Muscle of leg (tissue), 11 donors: Measurements from ENCODE around the gene TBC1D14. TPM values are rescaled to one million over a fixed set of nuclear protein-coding genes. Genes with fewer than 3 reads are reported as not detected.

Source experiments
- DNase-seq: peaks from one replicate; pipeline ENCODE4 v3.0.0; 2013
- H3K27ac ChIP-seq: one replicate; pipeline ENCODE4 v1.5.1; 2013; ENCODE audit warnings: mild to moderate bottlenecking, low read length, control low read depth
- H3K27me3 ChIP-seq: one replicate; pipeline ENCODE4 v1.6.1; 2013; ENCODE audit warnings: low read length; ENCODE audit not compliant: control insufficient read depth, insufficient read depth
- H3K36me3 ChIP-seq: one replicate; pipeline ENCODE4 v1.6.1; 2013; ENCODE audit warnings: low read length; ENCODE audit not compliant: control insufficient read depth, insufficient read depth
- H3K4me1 ChIP-seq: one replicate; pipeline ENCODE4 v1.6.1; 2013; ENCODE audit warnings: low read length; ENCODE audit not compliant: control insufficient read depth, insufficient read depth
- H3K4me3 ChIP-seq: one replicate; pipeline ENCODE4 v1.5.1; 2013; ENCODE audit warnings: low read length, control low read depth
- H3K9me3 ChIP-seq: replicated peaks from 2 replicates; pipeline ENCODE4 v1.6.1; 2013; ENCODE audit warnings: low read depth, low read length; ENCODE audit not compliant: control insufficient read depth
- WGBS: methylation state at CpG from one replicate; pipeline ENCODE4 v1.1.5; 2013; ENCODE audit warnings: missing lambda C conversion rate; ENCODE audit not compliant: insufficient coverage; 5-methylcytosine and 5-hydroxymethylcytosine counted together
- polyA plus RNA-seq, 8 donors: library from polyadenylated mRNA; unstranded; fragments of 120-200 nt; gene quantifications; one replicate each; pipeline versions ENCODE4 v1.2.1 to v1.2.3, GENCODE V29; 2013; ENCODE audit warnings: inconsistent platforms in 1 of 8, low replicate concordance in 1 of 8; ENCODE audit not compliant: insufficient read length in 8 of 8, insufficient read depth in 1 of 8
- total RNA-seq: library from RNA; stranded (reverse); fragments of 120-200 nt; gene quantifications from one replicate; pipeline ENCODE4 v1.2.4, GENCODE V29; 2013

TBC1D14 gene
- total and polyA plus RNA-seq, 9 donors: 31.3 to 45.2 (median 38.7) TPM

GRCh38 chr4:7025040-7025602 is 115.5 kb downstream of the TBC1D14 start:
- H3K27me3 ChIP-seq: no peaks in the 10 kb centered on the region
- H3K4me1 ChIP-seq: no peaks in the 10 kb centered on the region
- no peak overlapping the region for H3K4me3 ChIP-seq
- no peak overlapping the region for H3K27ac ChIP-seq
- no peaks in the 10 kb centered on the region for H3K9me3 ChIP-seq
- WGBS: 84% methylated on average over 26 of the region's 28 CpGs
- H3K36me3 ChIP-seq: peaks cover 72% of the 10 kb centered on the region
- DNase-seq: no peak

- Histone ChIP-seq H3K9me3 (no peaks in the 10 kb centered on the region), H3K4me3 (no peak overlapping the region), H3K4me1 (no peaks in the 10 kb centered on the region), H3K27ac (no peak overlapping the region), H3K27me3 (no peaks in the 10 kb centered on the region), H3K36me3 (peaks cover 75% of the 10 kb centered on the region)
- no peak for DNase-seq
- 89% methylated on average over 4 of the region's 9 CpGs for WGBS
These were observed 116.5 kb downstream of the TBC1D14 start for GRCh38 chr4:7026107-7026506.

- 100% methylated on average over 5 of the region's 7 CpGs for WGBS
- Histone ChIP-seq H3K36me3 (peaks cover 78% of the 10 kb centered on the region), H3K27ac (no peak overlapping the region), H3K9me3 (no peaks in the 10 kb centered on the region), H3K27me3 (no peaks in the 10 kb centered on the region), H3K4me1 (no peaks in the 10 kb centered on the region), H3K4me3 (no peak overlapping the region)
- DNase-seq: no peak
These were observed 117.7 kb downstream of the TBC1D14 start for GRCh38 chr4:7027284-7027683.

- H3K4me3 ChIP-seq: no peak overlapping the region
These were observed 118.3 kb downstream of the TBC1D14 start for GRCh38 chr4:7027913-7028312.

GRCh38 chr4:7029212-7029611 is 119.6 kb downstream of the TBC1D14 start:
- DNase-seq: no peak
- Histone ChIP-seq H3K9me3 (no peaks in the 10 kb centered on the region), H3K4me1 (no peaks in the 10 kb centered on the region), H3K36me3 (peaks cover 71% of the 10 kb centered on the region), H3K4me3 (no peak overlapping the region), H3K27me3 (no peaks in the 10 kb centered on the region), H3K27ac (no peak overlapping the region)
- 92% methylated on average over 12 of the region's 12 CpGs for WGBS

More at GRCh38 chr4:7027913-7028312, 118.3 kb downstream of the TBC1D14 start:
- Histone ChIP-seq H3K27me3 (no peaks in the 10 kb centered on the region), H3K27ac (no peak overlapping the region), H3K4me1 (no peaks in the 10 kb centered on the region), H3K9me3 (no peaks in the 10 kb centered on the region), H3K36me3 (peaks cover 79% of the 10 kb centered on the region)
- WGBS: 100% methylated on average over 2 of the region's 5 CpGs
- DNase-seq: no peak

GRCh38 chr4:7029921-7030320 is 120.3 kb downstream of the TBC1D14 start:
- no peak overlapping the region for H3K27ac ChIP-seq
- WGBS: 95% methylated on average over 9 of the region's 10 CpGs
- no peaks in the 10 kb centered on the region for H3K9me3 ChIP-seq
- no peaks in the 10 kb centered on the region for H3K27me3 ChIP-seq
- no peak for DNase-seq
- H3K4me1 ChIP-seq: no peaks in the 10 kb centered on the region
- no peak overlapping the region for H3K4me3 ChIP-seq
- H3K36me3 ChIP-seq: peaks cover 65% of the 10 kb centered on the region

GRCh38 chr4:7030856-7031255 is 121.2 kb downstream of the TBC1D14 start:
- Histone ChIP-seq H3K36me3 (peaks cover 55% of the 10 kb centered on the region), H3K4me3 (no peak overlapping the region), H3K9me3 (no peaks in the 10 kb centered on the region), H3K27me3 (no peaks in the 10 kb centered on the region), H3K27ac (no peak overlapping the region), H3K4me1 (no peaks in the 10 kb centered on the region)
- no peak for DNase-seq
- WGBS: 91% methylated on average over 10 of the region's 10 CpGs

- Histone ChIP-seq H3K36me3 (peaks cover 53% of the 10 kb centered on the region), H3K4me1 (no peaks in the 10 kb centered on the region), H3K27me3 (no peaks in the 10 kb centered on the region), H3K9me3 (no peaks in the 10 kb centered on the region), H3K27ac (no peak overlapping the region), H3K4me3 (no peak overlapping the region)
- no peak for DNase-seq
- WGBS: 82% methylated on average over 24 of the region's 35 CpGs
These were observed 122.2 kb downstream of the TBC1D14 start for GRCh38 chr4:7031558-7032449.

GRCh38 chr4:7032596-7032995 is 123.0 kb downstream of the TBC1D14 start:
- no peak for DNase-seq
- H3K4me1 ChIP-seq: no peaks in the 10 kb centered on the region
- no peaks in the 10 kb centered on the region for H3K9me3 ChIP-seq
- H3K27me3 ChIP-seq: no peaks in the 10 kb centered on the region
- H3K36me3 ChIP-seq: peaks cover 47% of the 10 kb centered on the region
- H3K4me3 ChIP-seq: no peak overlapping the region
- H3K27ac ChIP-seq: no peak overlapping the region
- WGBS: 74% methylated on average over 5 of the region's 8 CpGs

GRCh38 chr4:7034262-7035081 is 124.8 kb downstream of the TBC1D14 start:
- no peaks in the 10 kb centered on the region for H3K9me3 ChIP-seq
- H3K4me1 ChIP-seq: no peaks in the 10 kb centered on the region
- 53% methylated on average over 19 of the region's 20 CpGs for WGBS
- no peaks in the 10 kb centered on the region for H3K27me3 ChIP-seq
- DNase-seq: no peak
- H3K27ac ChIP-seq: no peak overlapping the region
- no peak overlapping the region for H3K4me3 ChIP-seq
- H3K36me3 ChIP-seq: peaks cover 33% of the 10 kb centered on the region
